Measurements from ENCODE around the gene CYP1A1. TPM values are rescaled to one million over a fixed set of nuclear protein-coding genes. Genes with fewer than 3 reads are reported as not detected.

Gene CYP1A1
- total and polyA plus RNA-seq, 9 of the 15 experiments (the other 6 are each of a cell fraction or from before 2014, with no cell fraction given) = 0.04 to 0.13 (median 0.05) TPM; not detected in 5

- TF ChIP-seq MYC (IDR thresholded peaks at IDR 0.05; ENCODE audit: low read depth, low read length) (peak; percentile 48; the same call in 1 of the 2 replicates), MYC (CRISPR knock-in tag; IDR thresholded peaks at IDR 0.05; ENCODE audit: borderline replicate concordance, low read depth) (0 out of 2 replicates have a peak, but pooled peaks have one; percentile 54), HLTF (IDR thresholded peaks at IDR 0.05) (0 out of 2 replicates have a peak, but pooled peaks have one; percentile 66), POLR3G (IDR thresholded peaks at IDR 0.05; ENCODE audit: extremely low read depth, insufficient read length, insufficient replicate concordance) (no peak), RBFOX2 (IDR thresholded peaks at IDR 0.05; ENCODE audit: low read depth, low read length) (peak; percentile 88), ZNF282 (CRISPR knock-in tag; IDR thresholded peaks at IDR 0.05) (no peak), MNT (conservative IDR thresholded peaks at IDR 0.05) (peak; percentile 91 to 96), EHMT2 (IDR thresholded peaks at IDR 0.05) (peak; percentile 94), ZBTB26 (CRISPR knock-in tag; IDR thresholded peaks at IDR 0.05) (no peak), ZMIZ1 (IDR thresholded peaks at IDR 0.05; ENCODE audit: low read depth in 2 of 2, low read length in 2 of 2) (no peak), HES1 (IDR thresholded peaks at IDR 0.05; ENCODE audit: low read depth) (no peak), NCOA1 (IDR thresholded peaks at IDR 0.05; ENCODE audit: low read depth) (no peak), SMARCC2 (IDR thresholded peaks at IDR 0.05; ENCODE audit: low read depth) (no peak), TBP (optimal IDR thresholded peaks at IDR 0.05; ENCODE audit: low read depth, low read length) (peak; percentile 12), PPARD (CRISPR knock-in tag; IDR thresholded peaks at IDR 0.05) (no peak), FOXP1 (CRISPR knock-in tag; IDR thresholded peaks at IDR 0.05) (peak; percentile 90), MTA1 (IDR thresholded peaks at IDR 0.05; ENCODE audit: borderline replicate concordance) (peak; percentile 98), GABPB1 (CRISPR knock-in tag; IDR thresholded peaks at IDR 0.05) (peak; percentile 98), TAF9B (IDR thresholded peaks at IDR 0.05; ENCODE audit: partially characterized antibody) (peak; percentile 75), ZFP1 (CRISPR knock-in tag; IDR thresholded peaks at IDR 0.05) (no peak), SMARCE1 (IDR thresholded peaks at IDR 0.05) (0 out of 2 replicates have a peak, but pooled peaks have one; percentile 28), CHD1 (IDR thresholded peaks at IDR 0.05; ENCODE audit: low read length) (peak; percentile 36)
Observed at GRCh38 chr15:74695597-74696397, 29.5 kb downstream of the CYP1A1 start, which contains the start of gene EDC3 (continued).
